BJ (cell line): ENCODE measurements around the gene PCDHGA5. TPM values are rescaled to one million over a fixed set of nuclear protein-coding genes. Genes with fewer than 3 reads are reported as not detected.

Experiments used
- CTCF ChIA-PET: fragments of 350-600 bp; formaldehyde crosslinking; extraction: SDS; loops from one replicate; lab custom pipeline; 2021; ENCODE audit warnings: antibody characterized with exemption, inconsistent platforms; lab: Yijun Ruan, JAX
- POLR2A ChIA-PET: fragments of 300-600 bp; sonication (Branson Sonifier 250); formaldehyde crosslinking; extraction: SDS; loops from one replicate; lab custom pipeline; 2021; ENCODE audit warnings: antibody characterized with exemption; lab: Charles Lee
- DNase-seq: peaks from one replicate; pipeline ENCODE4 v3.0.0-alpha.2; 2011; ENCODE audit warnings: low read depth
- H3K27me3 ChIP-seq: 2 replicates; pipeline ENCODE4 v1.6.0; 2011; ENCODE audit warnings: low read length; ENCODE audit not compliant: control insufficient read depth, insufficient read depth
- H3K36me3 ChIP-seq: 2 replicates; pipeline ENCODE4 v1.5.1; 2011; ENCODE audit warnings: low read length; ENCODE audit not compliant: control insufficient read depth, insufficient read depth
- H3K4me3 ChIP-seq: 2 replicates; pipeline ENCODE4 v1.5.1; 2011; ENCODE audit warnings: low read depth, mild to moderate bottlenecking, control low read depth, low read length
- CTCF ChIP-seq: IDR thresholded peaks from 2 replicates; pipeline ENCODE4 v1.5.1; 2011; ENCODE audit warnings: low read depth, mild to moderate bottlenecking, control low read depth, inconsistent platforms, low read length, moderate library complexity; ENCODE audit not compliant: insufficient read depth
- polyA plus RNA-seq: library from polyadenylated mRNA; depleted of rRNA; stranded (reverse); fragments of >200 nt; gene quantifications from 2 replicates; pipeline ENCODE4 v1.2.3, GENCODE V29; 2011

PCDHGA5 gene
- polyA plus RNA-seq, 1 experiment = 1.6 TPM

GRCh38 chr5:141362719-141363118, 1.2 kb upstream of the PCDHGA5 start:
- no peak for TF ChIP-seq CTCF
- peaks cover 2% of the 10 kb centered on the region; the same call in 1 of the 2 replicates for H3K27me3 ChIP-seq
- H3K36me3 ChIP-seq = no peaks in the 10 kb centered on the region
- no peak for DNase-seq
- POLR2A ChIA-PET = no interaction called here
- H3K4me3 ChIP-seq = no peak overlapping the region
- CTCF ChIA-PET = interaction anchor here (1.0 to 2.4 kb wide), 2 partner anchors 9 to 201 kb away, joined by 3 to 17 read pairs; no protein-coding TSS in a partner anchor

- Histone ChIP-seq H3K27me3 (peaks cover 2% of the 10 kb centered on the region; the same call in 1 of the 2 replicates), H3K4me3 (no peak overlapping the region), H3K36me3 (no peaks in the 10 kb centered on the region)
- no peak for TF ChIP-seq CTCF
- DNase-seq = no peak
- ChIA-PET POLR2A (no interaction called here), CTCF (interaction anchor here (0.6 to 1.4 kb wide), 3 partner anchors 10 to 424 kb away, joined by 3 read pairs; partner anchors contain the start of gene PCDHGA12)
Observed at GRCh38 chr5:141366016-141366896, 2.3 kb downstream of the PCDHGA5 start.

- ChIA-PET CTCF (interaction anchor here (0.8 to 3.5 kb wide), 30 partner anchors 10 to 197 kb away, joined by 3 to 18 read pairs (median 4); partner anchors contain the start of genes PCDHB12, PCDHB9, PCDHGA10 and PCDHGA11), POLR2A (interaction anchor here (0.6 kb wide), 1 partner anchor 198 kb away, joined by 3 read pairs; no protein-coding TSS in a partner anchor)
Observed at GRCh38 chr5:141369994-141370848, 6.3 kb downstream of the PCDHGA5 start, which contains the start of gene PCDHGB3. Gene PCDHGB3 (plus strand): TSS chr5:141370242. CDS start chr5:141370395, 153 bp downstream.

GRCh38 chr5:141371572-141372475, 7.9 kb downstream of the PCDHGA5 start:
- no peak for TF ChIP-seq CTCF
- no peak overlapping the region for H3K4me3 ChIP-seq
- POLR2A ChIA-PET = no interaction called here
- no peak for DNase-seq
- CTCF ChIA-PET = interaction anchor here (0.7 to 3.5 kb wide), 9 partner anchors 8 to 195 kb away, joined by 3 to 18 read pairs (median 4); partner anchors contain the start of genes PCDHGA10, PCDHGA7, PCDHGB1 and PCDHGB4
- no peaks in the 10 kb centered on the region for H3K36me3 ChIP-seq
- H3K27me3 ChIP-seq = no peaks in the 10 kb centered on the region; the same call in 1 of the 2 replicates

More at GRCh38 chr5:141369994-141370848, 6.3 kb downstream of the PCDHGA5 start, which contains the start of gene PCDHGB3:
- TF ChIP-seq CTCF = peak; percentile 61
- DNase-seq = no peak
- Histone ChIP-seq H3K36me3 (no peaks in the 10 kb centered on the region), H3K27me3 (no peaks in the 10 kb centered on the region; the same call in none of the 2 replicates), H3K4me3 (peak within 1 kb of the TSS; percentile 24)
